Measurements from ENCODE around the gene AKR1D1.

Gene AKR1D1

GRCh38 chr7:138070908-138071307 lies 5.4 kb upstream of the AKR1D1 start:
- H3K4me2 ChIP-seq (ENCODE audit: low read length) = no peak overlapping the region
- H3K4me3 ChIP-seq (ENCODE audit: low read depth, low read length, poor library complexity, severe bottlenecking) = no peak overlapping the region
- no peaks in the 10 kb centered on the region for H3K9me3 ChIP-seq (ENCODE audit: low read length)
- no peaks in the 10 kb centered on the region for H3K36me3 ChIP-seq (ENCODE audit: insufficient read depth, low read length)
- H3K27me3 ChIP-seq (ENCODE audit: insufficient read depth, low read length) = no peaks in the 10 kb centered on the region
- H3K27ac ChIP-seq (ENCODE audit: low read depth, low read length, poor library complexity, severe bottlenecking) = no peak overlapping the region
- H3K79me2 ChIP-seq (ENCODE audit: insufficient read depth, low read length) = no peaks in the 10 kb centered on the region
- H4K20me1 ChIP-seq (ENCODE audit: insufficient read depth, low read length) = no peaks in the 10 kb centered on the region
- no peaks in the 10 kb centered on the region for H3F3A ChIP-seq (ENCODE audit: insufficient read depth, low read length)
- H3K9ac ChIP-seq (ENCODE audit: low read length) = no peak overlapping the region
- TF ChIP-seq EZH2 (IDR thresholded peaks at IDR 0.05; ENCODE audit: borderline replicate concordance, low read length) (no peak), CTCF (IDR thresholded peaks at IDR 0.05; ENCODE audit: low read length) (no peak)
- H2AFZ ChIP-seq (ENCODE audit: low read length) = no peak overlapping the region
- no peaks in the 10 kb centered on the region for H3K9me2 ChIP-seq (ENCODE audit: low read depth, low read length)
- no peaks in the 10 kb centered on the region for H3K4me1 ChIP-seq (ENCODE audit: insufficient read depth, low read length, severe bottlenecking)

- Histone ChIP-seq H3K9me2 (ENCODE audit: low read depth, low read length) (no peaks in the 10 kb centered on the region), H3K9me3 (ENCODE audit: low read length) (no peaks in the 10 kb centered on the region), H3K9ac (ENCODE audit: low read length) (no peak overlapping the region), H2AFZ (ENCODE audit: low read length) (no peak overlapping the region), H3K36me3 (ENCODE audit: insufficient read depth, low read length) (no peaks in the 10 kb centered on the region), H3K27me3 (ENCODE audit: insufficient read depth, low read length) (no peaks in the 10 kb centered on the region), H3K79me2 (ENCODE audit: insufficient read depth, low read length) (no peaks in the 10 kb centered on the region), H4K20me1 (ENCODE audit: insufficient read depth, low read length) (no peaks in the 10 kb centered on the region), H3K4me1 (ENCODE audit: insufficient read depth, low read length, severe bottlenecking) (no peaks in the 10 kb centered on the region), H3K27ac (ENCODE audit: low read depth, low read length, poor library complexity, severe bottlenecking) (no peak overlapping the region), H3F3A (ENCODE audit: insufficient read depth, low read length) (no peaks in the 10 kb centered on the region), H3K4me2 (ENCODE audit: low read length) (no peak overlapping the region), H3K4me3 (ENCODE audit: low read depth, low read length, poor library complexity, severe bottlenecking) (no peak overlapping the region)
- no peak for TF ChIP-seq CTCF (IDR thresholded peaks at IDR 0.05; ENCODE audit: low read length)
- TF ChIP-seq EZH2 (IDR thresholded peaks at IDR 0.05; ENCODE audit: borderline replicate concordance, low read length) = no peak
Observed at GRCh38 chr7:138072726-138073125, 3.5 kb upstream of the AKR1D1 start.

- no peaks in the 10 kb centered on the region for H3F3A ChIP-seq (ENCODE audit: insufficient read depth, low read length)
Observed at GRCh38 chr7:138074121-138074520, 2.1 kb upstream of the AKR1D1 start.

More at GRCh38 chr7:138074121-138074520, 2.1 kb upstream of the AKR1D1 start:
- Histone ChIP-seq H3K9me3 (ENCODE audit: low read length) (no peaks in the 10 kb centered on the region), H3K9ac (ENCODE audit: low read length) (no peak overlapping the region), H3K4me3 (ENCODE audit: low read depth, low read length, poor library complexity, severe bottlenecking) (no peak overlapping the region), H3K4me2 (ENCODE audit: low read length) (no peak overlapping the region), H3K36me3 (ENCODE audit: insufficient read depth, low read length) (no peaks in the 10 kb centered on the region), H2AFZ (ENCODE audit: low read length) (no peak overlapping the region), H4K20me1 (ENCODE audit: insufficient read depth, low read length) (no peaks in the 10 kb centered on the region), H3K9me2 (ENCODE audit: low read depth, low read length) (no peaks in the 10 kb centered on the region), H3K27ac (ENCODE audit: low read depth, low read length, poor library complexity, severe bottlenecking) (no peak overlapping the region), H3K27me3 (ENCODE audit: insufficient read depth, low read length) (no peaks in the 10 kb centered on the region), H3K79me2 (ENCODE audit: insufficient read depth, low read length) (no peaks in the 10 kb centered on the region), H3K4me1 (ENCODE audit: insufficient read depth, low read length, severe bottlenecking) (no peaks in the 10 kb centered on the region)
- TF ChIP-seq CTCF (IDR thresholded peaks at IDR 0.05; ENCODE audit: low read length) = no peak
- no peak for TF ChIP-seq EZH2 (IDR thresholded peaks at IDR 0.05; ENCODE audit: borderline replicate concordance, low read length)

Data from OCI-LY1 (cell line).